ENCODE measurements around the gene KIAA0586. TPM values are rescaled to one million over a fixed set of nuclear protein-coding genes. Genes with fewer than 3 reads are reported as not detected.

The KIAA0586 gene
- total RNA-seq, 1 experiment from 2014 or later: 23.5 TPM

- no peak for TF ChIP-seq AR (CRISPR knock-in tag; IDR thresholded peaks at IDR 0.05)
These were observed 121.7 kb downstream of the KIAA0586 start (continued) for GRCh38 chr14:58549105-58549757.

- ATAC-seq (no peak), DNase-seq (ENCODE audit: low spot score) (no peak)
- H3K4me1 Mint-ChIP-seq: peaks cover 17% of the 10 kb centered on the region
- CTCF ChIA-PET: interaction anchor here (0.9 to 2.2 kb wide), 4 partner anchors 21 to 53 kb away, joined by 3 to 8 read pairs (median 4); no protein-coding TSS in a partner anchor
- no peak overlapping the region for H3K4me3 Mint-ChIP-seq
- H3K9me3 Mint-ChIP-seq: no peaks in the 10 kb centered on the region
- H3K27me3 Mint-ChIP-seq (ENCODE audit: low read depth): no peaks in the 10 kb centered on the region
- POLR2A ChIA-PET: no interaction called here
- no peak overlapping the region for H3K27ac Mint-ChIP-seq
- H3K36me3 Mint-ChIP-seq: no peaks in the 10 kb centered on the region
- TF ChIP-seq ATF2 (CRISPR knock-in tag; IDR thresholded peaks at IDR 0.05; ENCODE audit: borderline replicate concordance, low read depth): no peak
- TF ChIP-seq JUN (CRISPR knock-in tag; IDR thresholded peaks at IDR 0.05): no peak
- no peak for TF ChIP-seq E2F5 (CRISPR knock-in tag; IDR thresholded peaks at IDR 0.05)
- TF ChIP-seq NFATC4 (CRISPR knock-in tag; IDR thresholded peaks at IDR 0.05): no peak
- no peak for TF ChIP-seq HMGXB4 (CRISPR knock-in tag; IDR thresholded peaks at IDR 0.05)
- TF ChIP-seq CREM (CRISPR knock-in tag; IDR thresholded peaks at IDR 0.05): no peak
- TF ChIP-seq TEAD4 (CRISPR knock-in tag; IDR thresholded peaks at IDR 0.05): no peak
- no peak for TF ChIP-seq MYBL2 (CRISPR knock-in tag; IDR thresholded peaks at IDR 0.05)
- no peak for TF ChIP-seq NR2C2 (CRISPR knock-in tag; IDR thresholded peaks at IDR 0.05)
- no peak for TF ChIP-seq SOX15 (CRISPR knock-in tag; IDR thresholded peaks at IDR 0.05)
- no peak for TF ChIP-seq SMAD4 (CRISPR knock-in tag; IDR thresholded peaks at IDR 0.05)
These were observed 126.4 kb downstream of the KIAA0586 start for GRCh38 chr14:58553959-58554358.

- Mint-ChIP-seq H3K9me3 (no peaks in the 10 kb centered on the region), H3K4me1 (peaks cover 13% of the 10 kb centered on the region), H3K27me3 (ENCODE audit: low read depth) (no peaks in the 10 kb centered on the region), H3K4me3 (no peak overlapping the region), H3K27ac (no peak overlapping the region), H3K36me3 (no peaks in the 10 kb centered on the region)
- no peak for DNase-seq (ENCODE audit: low spot score)
- CTCF ChIA-PET: interaction anchor here (0.9 to 2.2 kb wide), 2 partner anchors 19 to 54 kb away, joined by 4 to 8 read pairs; no protein-coding TSS in a partner anchor
- no peak for ATAC-seq
- POLR2A ChIA-PET: no interaction called here
- TF ChIP-seq ZMAT4 (CRISPR knock-in tag; IDR thresholded peaks at IDR 0.05) (no peak), ZNF512 (CRISPR knock-in tag; IDR thresholded peaks at IDR 0.05; ENCODE audit: borderline replicate concordance) (no peak), PRRX2 (CRISPR knock-in tag; IDR thresholded peaks at IDR 0.05) (no peak), OVOL2 (CRISPR knock-in tag; IDR thresholded peaks at IDR 0.05; ENCODE audit: borderline replicate concordance) (no peak), PRDM15 (CRISPR knock-in tag; IDR thresholded peaks at IDR 0.05) (no peak), ZNF219 (CRISPR knock-in tag; IDR thresholded peaks at IDR 0.05; ENCODE audit: borderline replicate concordance) (no peak)
These were observed 128.1 kb downstream of the KIAA0586 start for GRCh38 chr14:58555647-58556046.
